Fibroblast of mammary gland (primary cell): ENCODE measurements around the gene OOEP.

Source experiments
- DNase-seq: peaks from one replicate; pipeline ENCODE4 v3.0.0-alpha.2; 2010; ENCODE audit warnings: low read depth
- H3K4me3 ChIP-seq: 2 replicates; pipeline ENCODE4 v1.5.1; 2011; ENCODE audit warnings: low read depth, mild to moderate bottlenecking, low read length, moderate library complexity; ENCODE audit not compliant: control insufficient read depth
- CTCF ChIP-seq: conservative IDR thresholded peaks from 2 replicates; pipeline ENCODE4 v1.5.1; 2011; ENCODE audit warnings: low read depth, low read length, inconsistent platforms; ENCODE audit not compliant: control insufficient read depth, insufficient read depth

The OOEP gene

GRCh38 chr6:73364549-73364948 is 5.1 kb downstream of the OOEP start:
- no peak overlapping the region for H3K4me3 ChIP-seq
- no peak for TF ChIP-seq CTCF
- DNase-seq = no peak

DNA sequence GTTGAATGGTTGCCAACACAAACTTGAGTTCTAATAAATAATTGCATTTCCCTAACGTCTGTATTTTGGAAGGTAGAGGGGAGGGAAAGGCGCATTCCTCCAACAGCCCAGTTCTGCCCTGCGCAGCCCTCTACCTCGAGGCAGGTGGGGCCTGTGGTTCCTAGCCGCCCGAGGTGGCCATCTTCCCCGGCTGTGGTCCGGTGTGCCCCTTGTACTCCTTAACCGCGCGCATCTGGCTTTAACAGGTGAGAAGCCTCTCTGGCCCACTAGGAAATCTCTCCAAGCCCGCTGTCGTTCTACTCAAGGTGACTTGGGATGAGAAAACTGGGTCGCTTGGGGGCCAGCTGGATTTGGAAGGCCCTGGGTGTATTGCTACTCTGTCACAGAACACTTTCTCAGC is 5.6 kb downstream of the OOEP start:
- no peak for TF ChIP-seq CTCF
- H3K4me3 ChIP-seq = no peak overlapping the region
- DNase-seq = no peak

- DNase-seq = no peak
Measured at GRCh38 chr6:73363537-73363875, 6.2 kb downstream of the OOEP start.

DNA sequence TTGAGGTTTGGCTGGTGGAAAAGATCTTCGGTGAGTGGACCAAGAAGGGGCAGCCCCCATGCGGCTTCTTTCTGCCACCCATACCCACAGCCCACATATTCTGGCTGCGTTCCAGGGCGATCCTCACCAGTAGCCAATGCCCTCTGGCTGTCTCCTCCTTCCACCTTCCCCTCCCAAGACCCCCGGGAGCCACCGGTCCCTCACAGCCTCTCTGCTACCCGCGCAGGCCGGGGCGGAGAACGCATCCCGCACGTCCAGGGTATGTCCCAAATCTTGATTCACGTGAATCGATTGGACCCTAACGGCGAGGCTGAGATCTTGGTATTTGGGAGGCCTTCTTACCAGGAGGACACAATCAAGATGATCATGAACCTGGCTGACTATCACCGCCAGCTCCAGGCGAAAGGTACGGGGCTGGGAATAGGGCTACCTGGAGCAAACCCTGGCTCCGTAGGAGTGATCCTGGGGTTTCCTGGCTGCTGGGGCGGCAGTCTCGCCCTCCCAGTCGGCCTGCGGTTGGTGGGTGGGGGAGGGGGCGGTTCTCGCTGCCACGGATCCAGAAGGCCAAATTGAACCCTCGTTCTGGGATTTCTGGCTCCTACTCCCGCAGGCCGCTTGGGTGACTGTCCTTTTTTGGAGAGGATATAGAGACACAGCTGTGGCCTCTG is 6.7 kb downstream of the OOEP start:
- no peak for TF ChIP-seq CTCF
- H3K4me3 ChIP-seq = no peak overlapping the region
- no peak for DNase-seq

More at GRCh38 chr6:73363537-73363875, 6.2 kb downstream of the OOEP start:
- no peak overlapping the region for H3K4me3 ChIP-seq
- TF ChIP-seq CTCF = no peak

DNA sequence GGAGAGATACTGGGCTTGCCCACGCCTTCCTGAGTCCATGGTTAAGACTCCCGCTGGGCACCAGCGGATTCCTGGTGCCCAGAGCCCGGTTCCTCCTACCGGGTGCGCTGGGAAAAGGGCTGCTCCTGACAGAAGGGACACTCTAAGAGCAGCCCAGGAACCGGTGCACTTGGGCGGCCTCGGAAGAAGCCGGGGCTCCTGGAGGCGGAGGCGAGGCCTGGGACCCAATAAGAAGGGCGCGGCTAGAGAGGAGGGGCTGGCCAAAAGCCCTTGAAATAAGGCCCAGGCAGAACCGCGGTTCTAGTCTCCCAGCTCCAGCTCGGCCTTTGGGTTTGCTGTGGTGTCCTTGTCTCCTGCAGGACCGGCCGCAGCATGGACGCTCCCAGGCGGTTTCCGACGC is 7.3 kb downstream of the OOEP start, which contains the start of gene KHDC3L:
TSS of gene KHDC3L (plus strand) at position 301 of the 400 bp plus-strand sequence. CDS start at position 373, 72 bp downstream.
- TF ChIP-seq CTCF = no peak
- no peak within 1 kb of the TSS for H3K4me3 ChIP-seq
- no peak for DNase-seq

DNA sequence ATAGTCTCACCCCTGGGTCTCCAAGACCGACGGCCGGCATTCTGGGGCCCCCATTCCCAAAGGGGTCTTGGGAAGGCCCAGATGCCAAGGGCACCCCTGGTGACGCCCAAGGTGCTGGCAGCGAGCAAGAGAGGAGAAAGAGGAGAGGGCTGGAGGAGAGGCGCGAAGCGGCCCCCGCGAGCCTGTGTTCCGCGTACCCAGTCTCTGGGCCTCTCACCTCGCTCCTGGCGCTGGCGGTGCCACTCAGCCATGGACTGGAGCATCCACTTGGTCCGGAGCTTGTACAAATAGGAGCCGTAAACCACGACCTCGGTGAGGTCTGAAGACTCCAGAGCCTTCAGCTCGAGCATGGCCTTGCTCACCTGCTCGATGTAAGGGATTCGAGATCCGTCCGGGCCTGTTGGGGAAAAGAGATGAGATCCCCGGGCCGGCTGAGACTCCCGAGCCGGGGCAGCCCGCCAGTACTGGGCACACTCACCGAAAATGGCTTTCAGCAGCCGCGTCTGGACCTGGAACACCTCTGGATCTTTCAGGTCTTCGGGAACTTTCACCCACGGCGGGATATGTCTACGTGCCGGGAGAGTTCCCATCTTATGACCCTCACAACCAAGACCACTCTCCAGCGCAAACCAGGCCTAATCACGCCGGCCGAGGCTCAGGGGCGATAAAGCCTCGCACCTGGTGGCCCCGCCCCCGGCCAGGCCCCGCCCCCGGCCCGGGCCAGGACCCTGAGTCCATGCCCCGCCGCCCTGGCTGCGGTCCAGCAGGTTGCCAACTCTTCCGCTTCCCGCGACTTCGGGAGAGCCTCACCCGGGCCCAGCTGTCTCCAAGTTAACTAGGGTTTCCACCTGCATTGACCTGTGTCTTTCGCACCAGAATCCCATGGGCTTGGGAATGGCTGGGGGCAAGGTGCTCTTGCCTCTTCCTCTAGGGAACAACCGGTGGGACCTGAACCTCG is 15.8 kb downstream of the OOEP start, which contains the start of gene DPPA5:
TSS of gene DPPA5 (minus strand) at position 641 of the 958 bp plus-strand sequence. CDS start at position 590, 51 bp downstream.
- no peak for TF ChIP-seq CTCF

More for the DNA sequence above, 15.8 kb downstream of the OOEP start, which contains the start of gene DPPA5:
- DNase-seq = no peak
- H3K4me3 ChIP-seq = no peak within 1 kb of the TSS
